HEK293 (cell line): Measurements from ENCODE around the gene SOS2.

Experiments
- CTCF ChIA-PET: fragments of 350-600 bp; formaldehyde crosslinking; extraction: SDS; loops from one replicate; lab custom pipeline; 2021; ENCODE audit warnings: antibody characterized with exemption; lab: Yijun Ruan, JAX
- POLR2A ChIA-PET: fragments of 300-600 bp; formaldehyde crosslinking; extraction: SDS; loops from one replicate; lab custom pipeline; 2020; ENCODE audit warnings: antibody characterized with exemption, inconsistent platforms; lab: Yijun Ruan, JAX
- H3K27ac ChIP-seq: fragments of 200-500 bp; sonication (Bioruptor generic); 2 replicates; pipeline ENCODE4 v1.5.1; 2014; ENCODE audit warnings: low read depth, low read length, control low read depth, inconsistent platforms; ENCODE audit errors: extremely low read depth
- H3K36me3 ChIP-seq, 2 experiments: fragments of 200-500 bp in 1 of 2; sonication (Bioruptor generic) in 1 of 2; 1 replicate in 1 of 2; 2 replicates in 1 of 2; pipeline ENCODE4 v1.5.1; 2014 to 2017; ENCODE audit warnings: inconsistent platforms in 2 of 2, low read length in 2 of 2; ENCODE audit not compliant: control insufficient read depth in 2 of 2, insufficient read depth in 1 of 2
- H3K4me1 ChIP-seq: fragments of 200-500 bp; sonication (Bioruptor generic); 2 replicates; pipeline ENCODE4 v1.5.1; 2014; ENCODE audit warnings: mild to moderate bottlenecking, low read length, inconsistent platforms; ENCODE audit not compliant: control insufficient read depth, insufficient read depth
- H3K4me3 ChIP-seq: 2 replicates; pipeline ENCODE4 v1.5.1; 2011; ENCODE audit warnings: low read depth, mild to moderate bottlenecking, control low read depth, low read length, moderate library complexity
- H3K9me3 ChIP-seq: fragments of 200-500 bp; sonication (Bioruptor generic); 2 replicates; pipeline ENCODE4 v1.5.1; 2014; ENCODE audit warnings: low read depth, low read length, inconsistent platforms; ENCODE audit not compliant: control insufficient read depth, insufficient read depth
- HOXC10 ChIP-seq: sonication (generic); formaldehyde crosslinking; IDR thresholded peaks from 2 replicates; pipeline ENCODE4 v1.8.1; 2023; ENCODE audit warnings: mild to moderate bottlenecking, missing genetic modification reagents
- KLF10 ChIP-seq: fragments of 450-650 bp; IDR thresholded peaks from 2 replicates; pipeline ENCODE4 v1.5.1; 2018; ENCODE audit warnings: missing biosample characterization, mild to moderate bottlenecking, missing genetic modification characterization
- PRDM1 ChIP-seq: fragments of 450-650 bp; formaldehyde crosslinking; IDR thresholded peaks from 2 replicates; pipeline ENCODE4; 2016; ENCODE audit warnings: missing biosample characterization, missing genetic modification characterization
- SALL2 ChIP-seq: fragments of 450-650 bp; formaldehyde crosslinking; IDR thresholded peaks from 2 replicates; pipeline ENCODE4 v1.5.0; 2017; ENCODE audit warnings: missing biosample characterization, mild to moderate bottlenecking, missing genetic modification characterization, borderline replicate concordance
- ZBTB21 ChIP-seq: fragments of 450-650 bp; formaldehyde crosslinking; IDR thresholded peaks from 2 replicates; pipeline ENCODE4 v1.5.1; 2017; ENCODE audit warnings: missing biosample characterization, missing genetic modification characterization
- ZBTB6 ChIP-seq: fragments of 450-650 bp; formaldehyde crosslinking; IDR thresholded peaks from 2 replicates; pipeline ENCODE4 v1.5.1; 2017; ENCODE audit warnings: missing biosample characterization, missing genetic modification characterization
- ZBTB8A ChIP-seq: fragments of 450-650 bp; formaldehyde crosslinking; IDR thresholded peaks from 2 replicates; pipeline ENCODE4 v1.5.1; 2016; ENCODE audit warnings: missing biosample characterization, missing genetic modification characterization
- ZNF133 ChIP-seq: fragments of 450-650 bp; formaldehyde crosslinking; IDR thresholded peaks from 2 replicates; pipeline ENCODE4 v1.5.1; 2016; ENCODE audit warnings: missing biosample characterization, missing genetic modification characterization
- ZNF146 ChIP-seq: fragments of 450-650 bp; formaldehyde crosslinking; IDR thresholded peaks from 2 replicates; pipeline ENCODE4 v1.5.1; 2016; ENCODE audit warnings: missing biosample characterization, missing genetic modification characterization
- ZNF169 ChIP-seq: fragments of 450-650 bp; formaldehyde crosslinking; IDR thresholded peaks from 2 replicates; pipeline ENCODE4 v1.5.1; 2016; ENCODE audit warnings: missing biosample characterization, missing genetic modification characterization
- ZNF223 ChIP-seq: fragments of 450-650 bp; formaldehyde crosslinking; IDR thresholded peaks from 2 replicates; pipeline ENCODE4 v1.5.1; 2016; ENCODE audit warnings: missing biosample characterization, missing genetic modification characterization
- ZNF280C ChIP-seq: fragments of 450-650 bp; formaldehyde crosslinking; IDR thresholded peaks from 2 replicates; pipeline ENCODE4 v1.5.1; 2016; ENCODE audit warnings: missing biosample characterization, missing genetic modification characterization
- ZNF335 ChIP-seq: fragments of 450-650 bp; formaldehyde crosslinking; conservative IDR thresholded peaks from 2 replicates; pipeline ENCODE4 v1.5.1; 2016; ENCODE audit warnings: missing biosample characterization, missing genetic modification characterization
- ZNF416 ChIP-seq: fragments of 450-650 bp; formaldehyde crosslinking; IDR thresholded peaks from 2 replicates; pipeline ENCODE4 v1.5.1; 2016; ENCODE audit warnings: missing biosample characterization, missing genetic modification characterization
- ZNF561 ChIP-seq: fragments of 450-650 bp; IDR thresholded peaks from 2 replicates; pipeline ENCODE4 v1.5.1; 2018; ENCODE audit warnings: missing biosample characterization, missing genetic modification characterization, borderline replicate concordance
- ZNF610 ChIP-seq: fragments of 450-650 bp; formaldehyde crosslinking; IDR thresholded peaks from 2 replicates; pipeline ENCODE4 v1.5.1; 2016; ENCODE audit warnings: missing biosample characterization, missing genetic modification characterization, borderline replicate concordance
- ZNF623 ChIP-seq: fragments of 450-650 bp; formaldehyde crosslinking; IDR thresholded peaks from 2 replicates; pipeline ENCODE4 v1.5.1; 2016; ENCODE audit warnings: missing biosample characterization, missing genetic modification characterization
- ZNF658 ChIP-seq: fragments of 450-650 bp; formaldehyde crosslinking; IDR thresholded peaks from 2 replicates; pipeline ENCODE4; 2016; ENCODE audit warnings: missing biosample characterization, missing genetic modification characterization
- ZNF704 ChIP-seq: fragments of 450-650 bp; formaldehyde crosslinking; IDR thresholded peaks from 2 replicates; pipeline ENCODE4 v1.5.1; 2016; ENCODE audit warnings: missing biosample characterization, missing genetic modification characterization
- ZNF707 ChIP-seq: fragments of 450-650 bp; formaldehyde crosslinking; IDR thresholded peaks from 2 replicates; pipeline ENCODE4 v1.5.1; 2016; ENCODE audit warnings: missing biosample characterization, missing genetic modification characterization
- ZSCAN30 ChIP-seq: fragments of 450-650 bp; IDR thresholded peaks from 2 replicates; pipeline ENCODE4 v1.5.1; 2018; ENCODE audit warnings: missing biosample characterization, mild to moderate bottlenecking, missing genetic modification characterization, moderate library complexity

The SOS2 gene

GRCh38 chr14:50213795-50214194, 17.6 kb downstream of the SOS2 start:
- Histone ChIP-seq H3K4me3 (no peak overlapping the region), H3K9me3 (no peaks in the 10 kb centered on the region), H3K27ac (no peak overlapping the region), H3K36me3 (peaks cover 0 to 4% of the 10 kb centered on the region in 2 experiments; a peak in 1 of 3 replicates), H3K4me1 (peaks cover 5% of the 10 kb centered on the region)
- ChIA-PET CTCF (no interaction called here), POLR2A (interaction anchor here (0.7 kb wide), 1 partner anchor 1647 kb away, joined by 6 read pairs; no protein-coding TSS in a partner anchor)
- TF ChIP-seq ZNF623 (tag by site-specific recombination) (no peak), ZSCAN30 (no peak), ZNF133 (tag by site-specific recombination) (no peak), HOXC10 (no peak), ZBTB6 (tag by site-specific recombination) (no peak), ZNF704 (tag by site-specific recombination) (no peak), ZNF335 (no peak), ZNF561 (tag by site-specific recombination) (no peak), ZNF707 (tag by site-specific recombination) (no peak), PRDM1 (tag by site-specific recombination) (no peak), ZNF223 (tag by site-specific recombination) (no peak), ZNF146 (no peak), KLF10 (no peak), ZBTB21 (no peak), SALL2 (tag by site-specific recombination) (no peak), ZNF416 (tag by site-specific recombination) (no peak), ZBTB8A (no peak)

- H3K4me3 ChIP-seq: no peak overlapping the region
- peaks cover 0 to 4% of the 10 kb centered on the region in 2 experiments; a peak in 1 of 3 replicates for H3K36me3 ChIP-seq
- ChIA-PET CTCF (interaction anchor here (0.6 kb wide), 1 partner anchor 830 kb away, joined by 3 read pairs; no protein-coding TSS in a partner anchor), POLR2A (no interaction called here)
- no peak for TF ChIP-seq ZNF280C (tag by site-specific recombination)
- H3K27ac ChIP-seq: no peak overlapping the region
- H3K4me1 ChIP-seq: peaks cover 5% of the 10 kb centered on the region
- no peaks in the 10 kb centered on the region for H3K9me3 ChIP-seq
Measured at GRCh38 chr14:50212726-50213125, 18.7 kb downstream of the SOS2 start.

GRCh38 chr14:50210074-50210473, 21.3 kb downstream of the SOS2 start:
- CTCF ChIA-PET: interaction anchor here (0.6 to 1.6 kb wide), 5 partner anchors 10 to 357 kb away, joined by 3 to 6 read pairs (median 4); no protein-coding TSS in a partner anchor
- Histone ChIP-seq H3K4me1 (peaks cover 3% of the 10 kb centered on the region), H3K27ac (no peak overlapping the region)
- no peak for TF ChIP-seq ZNF169 (tag by site-specific recombination)
- no peak for TF ChIP-seq ZNF610 (tag by site-specific recombination)
- TF ChIP-seq ZNF658 (tag by site-specific recombination): no peak
- TF ChIP-seq, all 188 proteins: peak for 0
- POLR2A ChIA-PET: interaction anchor here (0.6 kb wide), 1 partner anchor 128 kb away, joined by 3 read pairs; no protein-coding TSS in a partner anchor
- H3K36me3 ChIP-seq: peaks cover 0 to 4% of the 10 kb centered on the region in 2 experiments; a peak in 1 of 3 replicates
- no peak overlapping the region for H3K4me3 ChIP-seq
- no peaks in the 10 kb centered on the region for H3K9me3 ChIP-seq
